Stimulated activated CD4-positive, alpha-beta T cell treated with anti-CD3 and anti-CD28 coated beads, Interleukin-2, amount 100 ng/mL, for 48 hours (primary cell): ENCODE results near the gene HYAL4.
A peak's percentile ranks its signal among the peaks of the same experiment; 100 is the strongest.
"Not testable (repeated sequence)": the region's sequence is repeated elsewhere in the genome, so short reads cannot be mapped to it uniquely, and the experiment has no call there.

Source experiments
- DNase-seq, 2 donors: peaks; one replicate each; pipeline ENCODE4 v3.0.0-alpha.2; 2020

HYAL4 gene

GRCh38 chr7:123849855-123850254 is 4.9 kb downstream of the HYAL4 start:
- no peak for DNase-seq

DNA sequence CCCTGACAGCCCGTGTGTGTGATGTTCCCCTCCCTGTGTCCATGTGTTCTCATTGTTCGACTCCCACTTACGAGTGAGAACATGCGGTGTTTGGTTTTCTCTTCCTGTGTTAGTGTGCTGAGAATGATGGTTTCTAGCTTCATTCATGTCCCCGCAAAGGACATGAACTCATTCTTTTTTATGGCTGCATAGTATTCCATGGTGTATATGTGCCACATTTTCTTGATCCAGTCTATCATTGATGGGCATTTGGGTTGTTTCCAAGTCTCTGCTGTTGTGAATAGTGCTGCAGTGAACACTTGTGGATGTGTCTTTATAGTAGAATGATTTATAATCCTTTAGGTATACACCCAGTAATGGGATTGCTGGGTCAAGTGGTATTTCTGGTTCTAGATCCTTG is 6.4 kb downstream of the HYAL4 start:
- not testable (repeated sequence) for DNase-seq

- DNase-seq = not testable (repeated sequence)
Observed at GRCh38 chr7:123854291-123854690, 9.3 kb downstream of the HYAL4 start.

DNA sequence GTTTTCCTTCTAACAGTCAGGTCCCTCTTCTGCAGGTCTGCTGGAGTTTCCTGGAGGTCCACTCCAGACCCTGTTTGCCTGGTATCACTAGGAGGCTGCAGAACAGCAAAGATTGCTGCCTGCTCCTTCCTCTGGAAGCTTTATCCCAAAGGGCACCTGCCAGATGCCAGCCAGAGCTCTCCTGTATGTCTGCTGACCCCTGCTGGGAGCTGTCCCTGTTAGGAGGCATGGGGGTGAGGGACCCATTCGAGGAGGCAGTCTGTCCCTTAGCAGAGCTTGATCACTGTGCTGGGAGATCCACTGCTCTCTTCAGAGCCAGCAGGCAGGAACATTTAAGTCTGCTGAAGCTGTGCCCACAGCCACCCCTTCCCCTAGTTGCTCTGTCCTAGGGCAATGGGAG is 11.5 kb downstream of the HYAL4 start:
- DNase-seq = not testable (repeated sequence)

- DNase-seq = no peak
Observed at GRCh38 chr7:123860848-123861247, 15.9 kb downstream of the HYAL4 start.

GRCh38 chr7:123862775-123863174 is 17.8 kb downstream of the HYAL4 start:
- no peak for DNase-seq

GRCh38 chr7:123863461-123863860 is 18.5 kb downstream of the HYAL4 start:
- no peak for DNase-seq

DNA sequence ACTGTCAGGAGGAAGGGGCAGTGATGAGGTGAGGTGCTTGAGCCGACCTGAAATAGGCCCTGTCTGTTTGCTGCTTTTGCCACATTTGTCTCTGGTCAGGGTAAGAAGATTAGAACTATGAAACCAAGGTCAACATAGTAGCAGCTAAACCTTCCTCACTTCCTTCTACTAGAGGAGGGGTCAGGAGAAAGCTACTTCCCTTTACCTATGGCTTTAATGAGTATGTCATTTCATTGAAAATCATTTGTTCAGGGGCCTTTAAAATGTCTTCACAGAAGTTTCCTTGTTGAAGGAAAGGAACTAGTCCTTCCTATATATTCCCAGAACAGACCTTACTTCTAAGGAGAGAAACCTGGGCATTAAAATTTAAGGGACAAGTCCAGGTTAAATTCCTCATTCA is 19.0 kb downstream of the HYAL4 start:
- DNase-seq = no peak

GRCh38 chr7:123864436-123864835 is 19.5 kb downstream of the HYAL4 start:
- DNase-seq = no peak

DNA sequence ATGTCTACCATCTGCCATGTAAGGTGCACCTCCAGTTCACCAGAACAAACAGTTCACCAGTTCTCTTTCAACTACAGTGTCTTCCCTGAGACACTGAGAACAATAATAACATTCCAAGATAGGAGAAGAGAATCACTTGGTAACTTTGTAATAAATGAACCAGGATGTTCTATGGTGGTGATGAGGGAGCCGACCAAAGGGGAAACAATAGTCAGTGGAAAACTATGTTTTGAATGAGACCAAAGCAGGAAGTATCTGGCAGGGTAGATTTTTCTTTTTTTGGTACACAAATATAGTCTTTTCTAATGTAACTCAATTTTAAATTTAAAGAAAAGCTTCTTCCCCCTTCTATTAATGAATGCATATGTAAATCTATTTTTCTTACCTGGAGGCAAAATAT is 20.0 kb downstream of the HYAL4 start:
- DNase-seq = no peak

- DNase-seq = peak; percentile 37 to 46
Observed at GRCh38 chr7:123865517-123866117, 20.6 kb downstream of the HYAL4 start.

DNA sequence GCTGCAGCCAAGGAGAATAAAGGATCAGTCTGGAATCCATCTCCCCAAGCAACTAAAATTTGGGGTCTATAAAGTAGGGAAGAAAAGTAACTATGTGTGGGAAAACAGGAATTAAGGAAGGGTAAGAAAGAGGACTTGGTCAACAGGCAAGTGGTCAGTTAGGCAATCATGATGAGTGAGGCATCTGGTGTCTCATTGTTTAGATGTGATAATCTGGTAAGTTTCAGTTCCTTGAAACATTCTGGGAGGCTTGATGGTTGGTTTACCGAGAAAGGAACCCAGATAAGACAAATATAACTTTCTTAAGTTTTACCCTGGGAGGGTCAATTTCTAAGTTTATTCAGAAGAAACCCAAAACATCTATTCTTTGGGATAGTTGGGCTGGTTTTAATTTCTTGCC is 22.3 kb downstream of the HYAL4 start:
- DNase-seq = no peak

- peak; percentile 13 to 17 for DNase-seq
Observed at GRCh38 chr7:123871998-123872867, 27.3 kb downstream of the HYAL4 start.

DNA sequence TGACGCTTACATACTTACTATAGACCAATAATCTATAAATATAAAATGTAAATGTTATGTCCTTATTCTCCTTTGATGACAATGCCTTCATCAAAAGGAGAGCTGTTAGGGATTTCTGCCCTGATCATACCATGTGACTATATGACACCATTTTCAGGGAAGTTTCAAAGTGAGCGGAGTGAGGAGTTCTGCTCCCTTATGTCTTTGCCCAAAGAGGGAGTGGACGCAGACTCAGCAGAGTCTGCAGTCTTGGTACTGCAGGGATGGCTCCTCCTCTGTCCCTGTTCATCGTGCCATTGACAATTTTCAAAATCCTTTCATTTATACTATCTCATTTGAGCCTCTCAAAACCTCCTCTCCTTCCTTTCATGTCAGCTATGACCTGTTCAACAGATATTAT is 27.9 kb downstream of the HYAL4 start:
- no peak for DNase-seq

DNA sequence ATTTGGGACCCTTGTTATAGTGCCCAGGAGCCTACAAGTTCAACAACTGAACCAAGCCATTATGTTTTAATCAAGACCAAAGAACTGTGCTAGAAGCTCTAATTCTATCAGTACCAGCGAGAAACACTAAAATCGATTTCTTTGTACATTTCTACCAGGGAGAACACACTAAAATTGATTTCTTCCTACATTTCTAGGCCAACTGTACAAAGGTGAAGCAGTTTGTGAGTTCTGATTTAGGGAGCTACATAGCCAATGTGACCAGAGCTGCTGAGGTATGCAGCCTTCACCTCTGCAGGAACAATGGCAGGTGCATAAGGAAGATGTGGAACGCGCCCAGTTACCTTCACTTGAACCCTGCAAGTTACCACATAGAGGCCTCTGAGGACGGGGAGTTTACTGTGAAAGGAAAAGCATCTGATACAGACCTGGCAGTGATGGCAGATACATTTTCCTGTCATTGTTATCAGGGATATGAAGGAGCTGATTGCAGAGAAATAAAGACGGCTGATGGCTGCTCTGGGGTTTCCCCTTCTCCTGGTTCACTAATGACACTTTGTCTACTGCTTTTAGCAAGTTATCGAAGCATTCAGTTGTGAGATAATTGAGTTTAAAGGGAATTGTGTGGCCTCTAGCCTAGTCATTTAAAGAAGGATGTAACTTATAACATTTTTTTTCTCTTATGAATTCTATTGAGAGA is 31.7 kb downstream of the HYAL4 start:
- no peak for DNase-seq

- DNase-seq = no peak
Observed at GRCh38 chr7:123879628-123880027, 34.7 kb downstream of the HYAL4 start.

GRCh38 chr7:123881300-123881699 is 36.3 kb downstream of the HYAL4 start:
- no peak for DNase-seq

GRCh38 chr7:123883154-123883553 is 38.2 kb downstream of the HYAL4 start:
- DNase-seq = no peak

GRCh38 chr7:123888192-123888591 is 43.2 kb downstream of the HYAL4 start:
- DNase-seq = no peak

GRCh38 chr7:123894753-123895152 is 49.8 kb downstream of the HYAL4 start:
- DNase-seq = not testable (repeated sequence)

DNA sequence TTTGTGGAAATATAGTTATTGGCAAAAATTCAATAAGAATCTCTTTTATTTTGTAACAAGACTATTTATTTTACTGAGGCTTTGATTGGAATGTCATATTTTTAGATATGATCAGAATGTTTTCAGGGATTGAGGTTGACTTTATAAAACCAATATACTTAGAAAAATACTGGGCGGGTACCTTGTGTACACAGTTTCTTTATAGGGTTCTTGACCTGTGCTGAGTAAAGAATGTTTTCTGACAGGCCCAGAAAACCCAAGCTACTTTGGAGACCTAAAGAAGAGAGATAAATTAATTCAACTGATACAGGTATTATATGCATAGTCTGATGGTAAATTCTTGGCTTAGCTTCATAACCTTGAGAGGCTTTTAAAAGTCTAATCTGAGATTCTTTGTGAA is 56.1 kb downstream of the HYAL4 start:
- no peak for DNase-seq

GRCh38 chr7:123905714-123906113 is 60.7 kb downstream of the HYAL4 start:
- no peak for DNase-seq

- DNase-seq = no peak
Observed at GRCh38 chr7:123916240-123916724, 71.3 kb downstream of the HYAL4 start.

DNA sequence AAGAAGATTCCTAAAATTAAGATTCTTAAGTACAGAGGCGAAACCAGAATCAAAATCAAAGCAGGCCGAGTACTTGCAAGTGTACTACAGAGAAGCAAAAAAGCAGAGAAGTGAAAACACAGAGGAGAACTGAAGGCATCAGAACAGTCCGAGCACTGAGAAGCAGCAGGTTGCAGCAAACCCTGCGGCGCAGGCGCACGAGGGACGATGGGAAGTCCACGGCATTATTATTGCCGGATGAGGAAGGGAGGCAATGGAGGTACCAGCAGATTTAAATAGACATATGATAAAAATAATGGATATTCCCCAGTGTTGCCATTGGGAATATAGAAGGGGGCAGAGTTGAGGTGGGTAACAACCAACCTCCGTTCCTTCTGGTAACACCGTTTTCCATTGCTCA is 72.9 kb downstream of the HYAL4 start:
- DNase-seq = no peak
